Measurements from ENCODE around the gene RHOU. TPM values are rescaled to one million over a fixed set of nuclear protein-coding genes. Genes with fewer than 3 reads are reported as not detected.

RHOU gene
- total and polyA plus RNA-seq, 2 donors (not counting 3 experiments of a cell fraction or from before 2014, with no cell fraction given) = 0.04 to 0.40 TPM

DNA sequence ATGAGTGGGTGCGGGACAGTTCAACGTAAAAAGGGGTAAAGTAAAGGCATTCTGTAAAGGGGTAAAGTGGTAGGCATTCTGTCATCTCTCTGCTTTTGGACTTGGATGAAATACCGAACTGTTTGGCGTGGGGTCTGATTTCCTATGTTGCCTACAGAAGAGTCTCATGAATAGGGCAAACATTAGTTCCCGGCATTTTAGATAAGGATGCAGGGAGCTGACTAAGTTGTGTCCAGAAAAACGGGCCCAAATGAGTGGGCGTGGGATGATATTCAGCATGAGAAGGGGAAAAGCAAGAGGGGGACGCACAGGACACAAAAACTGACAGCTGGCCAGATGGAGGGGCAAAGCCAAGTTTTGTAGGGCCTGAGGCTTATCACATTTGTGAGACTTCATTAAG, 2.9 kb upstream of the RHOU start:
- intact Hi-C loops (cut with micrococcal nuclease) = no loop called here
- Histone ChIP-seq H2AFZ (ENCODE audit: low read depth, low read length) (no peak overlapping the region), H4K20me1 (replicated peaks; ENCODE audit: control insufficient read depth, extremely low read depth, insufficient read depth, low read length) (no peaks in the 10 kb centered on the region), H3K4me3 (replicated peaks in 1 of 3; ENCODE audit: insufficient read depth in 1 of 3, low read depth in 1 of 3, low read length in 3 of 3) (no peak overlapping the region), H3K36me3 (ENCODE audit: control insufficient read depth in 2 of 2, extremely low read depth in 1 of 2, insufficient read depth in 2 of 2, low read length in 2 of 2) (no peaks in the 10 kb centered on the region), H3K79me2 (ENCODE audit: control insufficient read depth, insufficient read depth, low read length) (no peaks in the 10 kb centered on the region), H3K9ac (replicated peaks; ENCODE audit: extremely low read depth, insufficient read depth, low read length) (no peak overlapping the region), H3K27me3 (ENCODE audit: control insufficient read depth in 2 of 2, insufficient read depth in 2 of 2, low read length in 2 of 2) (peaks cover 25 to 34% of the 10 kb centered on the region in 2 experiments), H3K9me3 (replicated peaks; ENCODE audit: control insufficient read depth, insufficient read depth, low read length) (no peaks in the 10 kb centered on the region), H3K4me2 (ENCODE audit: insufficient read depth, low read length) (no peak overlapping the region), H3K27ac (ENCODE audit: insufficient read depth, low read depth, low read length) (no peak overlapping the region), H3K9me1 (replicated peaks; ENCODE audit: control insufficient read depth, extremely low read depth, insufficient read depth, low read length) (no peaks in the 10 kb centered on the region), H3K4me1 (ENCODE audit: control insufficient read depth, extremely low read depth, insufficient read depth, low read length) (peaks cover 6% of the 10 kb centered on the region)
- no peak for FAIRE-seq
- no peak for TF ChIP-seq MYC (IDR thresholded peaks at IDR 0.05; ENCODE audit: low read depth, low read length)
- TF ChIP-seq, protein P1, sequence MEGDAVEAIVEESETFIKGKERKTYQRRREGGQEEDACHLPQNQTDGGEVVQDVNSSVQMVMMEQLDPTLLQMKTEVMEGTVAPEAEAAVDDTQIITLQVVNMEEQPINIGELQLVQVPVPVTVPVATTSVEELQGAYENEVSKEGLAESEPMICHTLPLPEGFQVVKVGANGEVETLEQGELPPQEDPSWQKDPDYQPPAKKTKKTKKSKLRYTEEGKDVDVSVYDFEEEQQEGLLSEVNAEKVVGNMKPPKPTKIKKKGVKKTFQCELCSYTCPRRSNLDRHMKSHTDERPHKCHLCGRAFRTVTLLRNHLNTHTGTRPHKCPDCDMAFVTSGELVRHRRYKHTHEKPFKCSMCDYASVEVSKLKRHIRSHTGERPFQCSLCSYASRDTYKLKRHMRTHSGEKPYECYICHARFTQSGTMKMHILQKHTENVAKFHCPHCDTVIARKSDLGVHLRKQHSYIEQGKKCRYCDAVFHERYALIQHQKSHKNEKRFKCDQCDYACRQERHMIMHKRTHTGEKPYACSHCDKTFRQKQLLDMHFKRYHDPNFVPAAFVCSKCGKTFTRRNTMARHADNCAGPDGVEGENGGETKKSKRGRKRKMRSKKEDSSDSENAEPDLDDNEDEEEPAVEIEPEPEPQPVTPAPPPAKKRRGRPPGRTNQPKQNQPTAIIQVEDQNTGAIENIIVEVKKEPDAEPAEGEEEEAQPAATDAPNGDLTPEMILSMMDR (IDR thresholded peaks at IDR 0.05; ENCODE audit: extremely low read depth in 1 of 2, insufficient read depth in 1 of 2, low read depth in 1 of 2, low read length in 2 of 2) = no peak
- dilution Hi-C loops (cut with MboI; ENCODE audit: extremely low pct_ligation_motif_present, low sequenced_read_pairs) = no loop called here
- ChIA-PET CTCF (no interaction called here), POLR2A (no interaction called here)
- no TSS peak for BruUV-seq (replicated peaks)
- no peak for DNase-seq (ENCODE audit: low read depth, low spot score)

DNA sequence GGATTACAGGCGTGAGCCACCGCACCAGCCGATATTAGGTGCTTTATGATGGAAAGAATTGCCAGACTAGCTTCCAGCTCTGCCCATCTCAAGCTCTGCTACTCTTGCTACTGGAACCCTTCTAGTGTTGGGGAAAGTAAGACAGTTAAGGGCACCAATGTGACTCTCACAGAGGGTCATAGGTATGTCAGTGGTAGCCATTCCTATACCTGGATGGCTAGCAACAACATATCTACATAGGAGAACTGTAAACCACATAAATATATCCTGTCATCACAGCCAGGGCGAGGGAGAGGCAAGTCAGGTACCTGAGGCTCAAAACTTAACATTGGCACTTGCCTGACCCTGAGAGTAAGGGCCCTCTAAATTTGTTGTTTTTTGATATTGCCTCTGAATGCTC, 1.7 kb upstream of the RHOU start:
- no peak overlapping the region for H3K4me3 ChIP-seq (replicated peaks in 1 of 3; ENCODE audit: insufficient read depth in 1 of 3, low read depth in 1 of 3, low read length in 3 of 3)
- FAIRE-seq (no peak), DNase-seq (ENCODE audit: low read depth, low spot score) (no peak)
- H3K9ac ChIP-seq (replicated peaks; ENCODE audit: extremely low read depth, insufficient read depth, low read length) = no peak overlapping the region
- intact Hi-C loops (cut with micrococcal nuclease) (no loop called here), dilution Hi-C loops (cut with MboI; ENCODE audit: extremely low pct_ligation_motif_present, low sequenced_read_pairs) (no loop called here)
- ChIA-PET CTCF (interaction anchor here (1.1 to 2.9 kb wide), 4 partner anchors 43 to 494 kb away, joined by 3 to 59 read pairs (median 12); no protein-coding TSS in a partner anchor), POLR2A (no interaction called here)
- TF ChIP-seq JUN (IDR thresholded peaks at IDR 0.05; ENCODE audit: borderline replicate concordance, insufficient read depth, insufficient read length, low read depth) = no peak
- TF ChIP-seq FOS (IDR thresholded peaks at IDR 0.05; ENCODE audit: borderline replicate concordance, insufficient read depth, low read length) = no peak
- no peak for TF ChIP-seq MYC (IDR thresholded peaks at IDR 0.05; ENCODE audit: low read depth, low read length)
- TF ChIP-seq, protein P2, sequence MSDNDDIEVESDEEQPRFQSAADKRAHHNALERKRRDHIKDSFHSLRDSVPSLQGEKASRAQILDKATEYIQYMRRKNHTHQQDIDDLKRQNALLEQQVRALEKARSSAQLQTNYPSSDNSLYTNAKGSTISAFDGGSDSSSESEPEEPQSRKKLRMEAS (IDR thresholded peaks at IDR 0.05; ENCODE audit: insufficient read depth, insufficient read length) = no peak
- TF ChIP-seq EZH2 (IDR thresholded peaks at IDR 0.05; ENCODE audit: borderline replicate concordance, low read depth, low read length, severe bottlenecking) = no peak
- TF ChIP-seq, protein P1 (IDR thresholded peaks at IDR 0.05; ENCODE audit: extremely low read depth in 1 of 2, insufficient read depth in 1 of 2, low read depth in 1 of 2, low read length in 2 of 2) = no peak
- TF ChIP-seq POLR2AphosphoS5 (IDR thresholded peaks at IDR 0.05; ENCODE audit: insufficient read depth, low read depth, low read length) = no peak
- no peak for TF ChIP-seq POLR2A (IDR thresholded peaks at IDR 0.05; ENCODE audit: low read depth, low read length)
- TF ChIP-seq GATA2 (IDR thresholded peaks at IDR 0.05; ENCODE audit: insufficient read depth, insufficient read length, low read depth, low read length) = no peak
- no peaks in the 10 kb centered on the region for H3K36me3 ChIP-seq (ENCODE audit: control insufficient read depth in 2 of 2, extremely low read depth in 1 of 2, insufficient read depth in 2 of 2, low read length in 2 of 2)
- H4K20me1 ChIP-seq (replicated peaks; ENCODE audit: control insufficient read depth, extremely low read depth, insufficient read depth, low read length) = no peaks in the 10 kb centered on the region
- no peak overlapping the region for H3K4me2 ChIP-seq (ENCODE audit: insufficient read depth, low read length)
- H3K27ac ChIP-seq (ENCODE audit: insufficient read depth, low read depth, low read length) = no peak overlapping the region
- H3K27me3 ChIP-seq (ENCODE audit: control insufficient read depth in 2 of 2, insufficient read depth in 2 of 2, low read length in 2 of 2) = peaks cover 29 to 40% of the 10 kb centered on the region in 2 experiments
- no peaks in the 10 kb centered on the region for H3K9me1 ChIP-seq (replicated peaks; ENCODE audit: control insufficient read depth, extremely low read depth, insufficient read depth, low read length)
- no peak overlapping the region for H2AFZ ChIP-seq (ENCODE audit: low read depth, low read length)
- no TSS peak for BruUV-seq (replicated peaks)
- no peaks in the 10 kb centered on the region for H3K79me2 ChIP-seq (ENCODE audit: control insufficient read depth, insufficient read depth, low read length)
- peaks cover 6% of the 10 kb centered on the region for H3K4me1 ChIP-seq (ENCODE audit: control insufficient read depth, extremely low read depth, insufficient read depth, low read length)
- no peaks in the 10 kb centered on the region for H3K9me3 ChIP-seq (replicated peaks; ENCODE audit: control insufficient read depth, insufficient read depth, low read length)

All from endothelial cell of umbilical vein (primary cell).